Jurkat, Clone E6-1 (cell line): ENCODE results near the gene GLIPR1.
"Not testable (repeated sequence)": the region's sequence is repeated elsewhere in the genome, so short reads cannot be mapped to it uniquely, and the experiment has no call there.

Experiments used
- DNase-seq: peaks from one replicate; pipeline ENCODE4 v3.0.0-alpha.2; 2011; ENCODE audit warnings: low read depth, low spot score
- H3K4me3 ChIP-seq: 2 replicates; pipeline ENCODE4 v1.5.1; 2011; ENCODE audit warnings: mild to moderate bottlenecking, low read length, control low read depth, moderate library complexity

GLIPR1 gene

DNA sequence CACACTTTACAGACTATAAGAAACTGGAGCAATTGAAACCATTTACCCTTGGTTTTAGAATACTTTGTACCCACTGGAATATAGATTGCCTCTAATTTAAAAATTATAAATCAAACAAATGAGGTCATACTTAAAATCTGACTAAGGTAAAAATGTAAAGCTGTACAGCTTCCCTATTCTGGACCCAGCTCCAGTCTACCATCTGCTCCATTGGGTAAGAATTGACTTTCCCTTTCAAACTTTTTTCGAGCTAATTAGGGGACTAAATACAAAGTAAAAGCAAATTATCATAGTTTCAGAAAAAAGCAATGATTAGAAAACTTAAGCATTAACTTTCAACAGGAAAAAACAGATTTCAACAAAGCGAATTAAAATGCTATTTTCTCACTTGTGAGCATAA lies 26.5 kb downstream of the GLIPR1 start:
- no peak for DNase-seq
- H3K4me3 ChIP-seq: no peak overlapping the region

- no peak overlapping the region for H3K4me3 ChIP-seq
- DNase-seq: no peak
Measured at GRCh38 chr12:75508159-75508558, 27.6 kb downstream of the GLIPR1 start.

- H3K4me3 ChIP-seq: peak overlapping the region; percentile 97; the same call in 1 of the 2 replicates
- no peak for DNase-seq
Measured at GRCh38 chr12:75509621-75510020, 29.1 kb downstream of the GLIPR1 start.

DNA sequence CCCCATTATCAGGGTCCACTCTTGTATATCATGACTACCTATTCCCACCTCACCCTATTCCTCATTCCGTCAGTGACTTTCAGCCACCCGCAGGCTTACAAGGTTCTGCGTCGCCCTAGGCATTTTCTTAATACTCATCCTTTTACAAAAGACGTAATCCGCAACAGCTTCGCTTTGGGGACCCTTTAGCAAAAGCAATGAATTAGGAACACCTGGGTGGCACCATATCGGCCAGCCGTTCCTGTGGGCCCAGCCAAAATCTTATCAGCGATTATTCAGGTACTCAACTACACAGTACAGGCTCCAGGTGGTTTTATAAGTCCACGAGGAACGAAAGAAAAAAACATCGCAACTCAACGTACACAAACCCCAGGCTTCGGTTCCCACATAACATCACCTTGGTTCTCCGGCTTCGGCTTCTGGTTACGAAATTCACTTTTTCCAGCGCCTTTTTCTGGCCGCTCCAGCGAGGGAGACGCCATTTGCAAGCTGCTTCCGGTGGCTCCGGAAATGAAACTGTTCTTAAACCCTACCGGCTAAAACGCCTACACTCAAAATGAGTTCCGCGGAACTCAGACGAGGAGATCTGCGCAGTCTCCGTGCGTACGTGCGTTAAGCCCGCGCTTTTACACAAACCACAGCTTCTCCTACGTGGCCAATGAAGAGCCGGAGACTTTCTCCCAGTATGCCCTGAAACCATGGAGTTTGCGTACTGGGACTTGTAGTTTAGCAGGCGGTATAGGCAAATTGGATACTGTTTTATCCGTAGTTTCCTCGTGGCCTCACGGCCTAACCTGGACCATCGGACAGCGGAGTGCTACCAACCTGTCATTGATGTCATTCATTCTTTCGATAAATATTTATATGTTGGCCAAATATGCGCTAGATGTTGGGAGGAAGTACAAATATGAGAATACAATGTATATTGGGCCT lies 30.8 kb downstream of the GLIPR1 start, which contains the start of gene KRR1:
Gene KRR1, minus strand, starts transcription at position 494 of the 933 bp plus-strand sequence. Its CDS starts 12 bp downstream, at position 482.
- H3K4me3 ChIP-seq: peak within 1 kb of the TSS; percentile 97

GRCh38 chr12:75521224-75521623 lies 40.7 kb downstream of the GLIPR1 start:
- not testable (repeated sequence) for DNase-seq, H3K4me3 ChIP-seq

More for the DNA sequence above, 30.8 kb downstream of the GLIPR1 start, which contains the start of gene KRR1:
- DNase-seq: peak; percentile 99

DNA sequence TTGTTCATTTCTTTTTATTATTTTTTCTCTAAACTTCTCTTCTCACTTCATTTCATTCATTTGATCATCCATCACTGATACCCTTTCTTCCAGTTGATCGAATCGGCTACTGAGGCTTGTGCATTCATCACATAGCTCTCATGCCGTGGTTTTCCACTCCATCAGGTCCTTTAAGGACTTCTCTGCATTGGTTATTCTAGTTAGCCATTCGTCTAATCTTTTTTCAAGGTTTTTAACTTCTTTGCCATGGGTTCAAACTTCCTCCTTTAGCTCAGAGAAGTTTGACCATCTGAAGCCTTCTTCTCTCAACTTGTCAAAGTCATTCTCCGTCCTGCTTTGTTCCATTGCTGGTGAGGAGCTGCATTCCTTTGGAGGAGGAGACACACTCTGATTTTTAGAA lies 41.6 kb downstream of the GLIPR1 start:
- DNase-seq, H3K4me3 ChIP-seq: not testable (repeated sequence)

GRCh38 chr12:75525263-75525662 lies 44.7 kb downstream of the GLIPR1 start:
- no peak for DNase-seq

GRCh38 chr12:75526655-75527511 lies 46.3 kb downstream of the GLIPR1 start:
- no peak overlapping the region for H3K4me3 ChIP-seq
- peak; percentile 29 for DNase-seq

More at GRCh38 chr12:75525263-75525662, 44.7 kb downstream of the GLIPR1 start:
- no peak overlapping the region for H3K4me3 ChIP-seq

- no peak overlapping the region for H3K4me3 ChIP-seq
- DNase-seq: no peak
Measured at GRCh38 chr12:75528272-75528671, 47.7 kb downstream of the GLIPR1 start.

DNA sequence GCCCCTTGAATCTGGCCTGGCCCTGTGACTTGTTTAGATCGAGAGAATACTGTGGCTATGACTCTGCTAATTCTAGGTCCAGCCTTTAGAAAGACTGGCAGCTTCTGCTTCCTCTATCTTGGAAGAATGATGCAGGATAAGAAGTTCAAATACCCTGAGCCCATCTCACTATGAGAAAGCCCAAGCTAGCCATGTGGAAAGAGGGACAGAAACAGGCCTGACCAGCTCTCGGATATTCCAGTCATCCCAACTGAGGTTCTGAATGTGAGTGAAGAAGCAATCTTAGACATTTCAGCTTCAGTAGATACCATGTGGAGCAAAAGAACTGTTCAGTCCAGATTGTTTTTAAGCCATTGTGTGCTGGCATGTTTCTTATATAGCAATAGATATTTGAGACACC lies 48.1 kb downstream of the GLIPR1 start:
- no peak for DNase-seq
- H3K4me3 ChIP-seq: no peak overlapping the region

DNA sequence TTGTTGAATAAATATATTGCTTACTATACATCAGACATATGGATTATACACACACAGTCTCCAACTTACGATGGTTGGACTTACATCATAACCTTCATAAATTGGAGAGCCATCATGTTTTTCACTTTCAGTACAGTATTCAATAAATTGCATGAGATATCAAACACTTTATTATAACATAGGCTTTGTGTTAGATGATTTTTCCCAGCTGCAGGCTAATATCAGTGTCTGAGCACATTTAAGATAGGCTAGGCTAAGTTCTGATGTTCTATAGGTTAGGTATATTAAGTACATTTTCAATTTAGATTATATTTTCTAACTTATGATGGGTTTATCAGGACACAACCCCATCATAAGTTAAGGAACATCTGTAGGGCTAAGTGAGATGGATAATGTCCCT lies 48.8 kb downstream of the GLIPR1 start:
- no peak overlapping the region for H3K4me3 ChIP-seq
- DNase-seq: no peak

- no peak overlapping the region for H3K4me3 ChIP-seq
- no peak for DNase-seq
Measured at GRCh38 chr12:75529826-75530225, 49.3 kb downstream of the GLIPR1 start.

GRCh38 chr12:75533239-75533638 lies 52.7 kb downstream of the GLIPR1 start:
- no peak overlapping the region for H3K4me3 ChIP-seq
- DNase-seq: no peak

DNA sequence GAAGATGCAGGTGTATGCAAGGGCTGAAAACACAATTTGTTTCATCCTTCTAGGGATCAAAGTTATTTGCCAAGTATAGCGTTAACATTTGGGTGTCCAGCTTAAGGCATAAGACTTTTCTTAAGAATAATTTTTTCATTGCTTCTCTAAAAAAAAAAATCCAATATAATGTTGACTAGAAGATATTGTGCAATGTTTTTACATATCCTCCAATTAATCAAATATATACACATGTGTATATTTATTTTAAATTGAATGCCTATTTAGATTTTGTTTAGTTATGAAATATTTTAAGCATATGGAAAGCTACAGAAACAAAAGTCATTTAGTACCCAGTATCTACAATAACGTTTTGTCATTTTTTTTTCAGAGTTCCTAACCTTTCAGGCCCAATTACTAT lies 59.3 kb downstream of the GLIPR1 start:
- no peak overlapping the region for H3K4me3 ChIP-seq
- no peak for DNase-seq

DNA sequence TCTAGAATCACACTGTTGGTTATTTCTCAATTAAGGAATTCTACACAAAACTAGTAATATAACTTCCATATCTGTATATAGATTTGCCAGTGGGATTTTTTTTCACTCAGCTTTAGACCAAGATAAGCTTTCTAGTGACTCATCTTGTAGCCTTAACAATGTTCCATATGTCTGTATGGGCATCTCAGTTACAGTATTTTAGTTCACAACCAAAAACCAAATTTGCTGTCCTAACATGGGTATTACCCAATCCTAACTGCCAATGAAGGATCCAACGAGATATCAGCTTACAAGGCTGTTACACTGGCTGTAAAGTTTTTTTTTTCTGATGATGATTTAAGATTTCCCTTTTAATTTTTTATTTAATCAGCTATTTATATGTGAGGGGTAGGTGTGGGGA lies 62.4 kb downstream of the GLIPR1 start:
- DNase-seq: no peak

GRCh38 chr12:75543529-75543928 lies 63.0 kb downstream of the GLIPR1 start:
- no peak overlapping the region for H3K4me3 ChIP-seq
- no peak for DNase-seq

More for the DNA sequence above, 62.4 kb downstream of the GLIPR1 start:
- no peak overlapping the region for H3K4me3 ChIP-seq

DNA sequence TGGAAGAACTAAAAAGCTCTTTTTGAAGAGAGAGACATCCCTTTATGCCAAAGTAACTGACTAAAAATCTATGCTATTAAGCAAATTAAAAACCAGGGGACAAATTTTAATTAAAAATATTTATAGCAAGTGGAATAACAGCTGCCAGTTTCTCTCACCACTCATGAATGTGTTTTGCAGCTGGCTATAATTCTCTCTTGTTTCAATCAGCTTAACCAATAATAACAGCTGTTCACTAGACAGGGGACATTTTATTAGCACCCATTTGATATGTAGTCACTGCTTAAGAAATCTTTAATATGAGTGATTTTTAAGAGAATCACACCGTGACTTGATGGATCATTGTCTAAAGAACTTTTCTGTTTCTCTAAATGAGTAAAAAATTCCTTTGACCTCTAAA lies 65.1 kb downstream of the GLIPR1 start:
- DNase-seq: no peak
- no peak overlapping the region for H3K4me3 ChIP-seq

- no peak for DNase-seq
- H3K4me3 ChIP-seq: no peak overlapping the region
Measured at GRCh38 chr12:75548879-75549278, 68.3 kb downstream of the GLIPR1 start.

- DNase-seq: no peak
- H3K4me3 ChIP-seq: no peak overlapping the region
Measured at GRCh38 chr12:75549989-75550388, 69.4 kb downstream of the GLIPR1 start.
